GM23338 (cell line): ENCODE measurements around the gene TENT5C. TPM values are rescaled to one million over a fixed set of nuclear protein-coding genes. Genes with fewer than 3 reads are reported as not detected.

Experiments used
- ATAC-seq: fragments of 200-7000 bp; cut with Tn5 transposase; 3 replicates; pipeline ENCODE4 v1.9.1; 2020
- DNase-seq: peaks from one replicate; pipeline ENCODE4 v3.0.0-alpha.2; 2015; ENCODE audit warnings: low spot score
- H2AFZ ChIP-seq: fragments of 200-600 bp; sonication (generic); 2 replicates; pipeline ENCODE4 v1.8.0; 2016; ENCODE audit warnings: antibody characterized with exemption, mild to moderate bottlenecking, moderate library complexity
- H3F3A ChIP-seq: fragments of 200-600 bp; sonication (generic); replicated peaks from 2 replicates; pipeline ENCODE4 v1.8.0; 2017; ENCODE audit warnings: antibody characterized with exemption, mixed run types, low read depth
- H3K27ac ChIP-seq: fragments of 200-600 bp; sonication (generic); 2 replicates; pipeline ENCODE4 v1.6.1; 2016; ENCODE audit warnings: low read depth
- H3K27me3 ChIP-seq: fragments of 200-600 bp; sonication (generic); 2 replicates; pipeline ENCODE4 v1.8.0; 2016; ENCODE audit warnings: mild to moderate bottlenecking, mixed run types, moderate library complexity; ENCODE audit not compliant: insufficient read depth
- H3K36me3 ChIP-seq: fragments of 200-600 bp; sonication (generic); 2 replicates; pipeline ENCODE4 v1.8.0; 2016; ENCODE audit warnings: mild to moderate bottlenecking; ENCODE audit not compliant: insufficient read depth
- H3K4me1 ChIP-seq: fragments of 200-600 bp; sonication (generic); 2 replicates; pipeline ENCODE4 v1.8.0; 2016; ENCODE audit warnings: mild to moderate bottlenecking, moderate library complexity; ENCODE audit not compliant: insufficient read depth
- H3K4me2 ChIP-seq: fragments of 200-600 bp; sonication (generic); 2 replicates; pipeline ENCODE4 v1.7.1; 2017; ENCODE audit warnings: mixed run types
- H3K4me3 ChIP-seq: fragments of 200-600 bp; sonication (generic); 2 replicates; pipeline ENCODE4 v1.6.1; 2016; ENCODE audit warnings: mixed run types
- H3K79me2 ChIP-seq: fragments of 200-600 bp; sonication (generic); replicated peaks from 2 replicates; pipeline ENCODE4 v1.8.0; 2017; ENCODE audit warnings: mild to moderate bottlenecking; ENCODE audit not compliant: insufficient read depth
- H3K9me2 ChIP-seq: fragments of 200-600 bp; sonication (generic); 2 replicates; pipeline ENCODE4 v1.8.0; 2017; ENCODE audit not compliant: insufficient read depth
- H4K20me1 ChIP-seq: fragments of 200-600 bp; sonication (generic); replicated peaks from 2 replicates; pipeline ENCODE4 v1.8.0; 2017; ENCODE audit warnings: mild to moderate bottlenecking; ENCODE audit not compliant: insufficient read depth
- H3K27ac Mint-ChIP-seq: 2 replicates; pipeline ENCODE4 v1.8.0; 2020; ENCODE audit warnings: inconsistent platforms, mild to moderate bottlenecking, moderate library complexity, mixed read lengths
- H3K27me3 Mint-ChIP-seq: 3 replicates; pipeline ENCODE4 v1.8.0; 2022; ENCODE audit warnings: low read depth, mild to moderate bottlenecking, moderate library complexity, mixed read lengths, inconsistent platforms; ENCODE audit not compliant: insufficient read depth, poor library complexity
- H3K36me3 Mint-ChIP-seq: 3 replicates; pipeline ENCODE4 v1.8.0; 2021; ENCODE audit warnings: low read depth, mild to moderate bottlenecking, inconsistent platforms, moderate library complexity, mixed read lengths
- H3K4me1 Mint-ChIP-seq: 3 replicates; pipeline ENCODE4 v1.8.0; 2020; ENCODE audit warnings: mild to moderate bottlenecking, inconsistent platforms, mixed read lengths
- H3K4me3 Mint-ChIP-seq: 3 replicates; pipeline ENCODE4 v1.8.0; 2021; ENCODE audit warnings: moderate library complexity, mild to moderate bottlenecking, inconsistent platforms, mixed read lengths
- H3K9me3 Mint-ChIP-seq: 3 replicates; pipeline ENCODE4 v1.8.0; 2020; ENCODE audit warnings: moderate library complexity, mild to moderate bottlenecking, inconsistent platforms, mixed read lengths
- CREB1 ChIP-seq: fragments of 250-450 bp; sonication (Bioruptor Pico); IDR thresholded peaks from 2 replicates; pipeline ENCODE4 v1.5.0; 2020; ENCODE audit warnings: low read depth, mild to moderate bottlenecking, moderate library complexity
- ETS1 ChIP-seq: IDR thresholded peaks from 2 replicates; pipeline ENCODE4 v1.6.1; 2016; ENCODE audit warnings: antibody characterized with exemption
- EZH2 ChIP-seq: fragments of 200-600 bp; sonication (generic); IDR thresholded peaks from one replicate; pipeline ENCODE4 v1.8.0; 2017; ENCODE audit warnings: antibody characterized with exemption, mild to moderate bottlenecking, low read depth; ENCODE audit not compliant: unreplicated experiment
- EZH2phosphoT487 ChIP-seq: fragments of 200-600 bp; sonication (generic); IDR thresholded peaks from one replicate; pipeline ENCODE4 v1.8.1; 2018; ENCODE audit warnings: antibody characterized with exemption; ENCODE audit not compliant: unreplicated experiment
- JUNB ChIP-seq: IDR thresholded peaks from one replicate; pipeline ENCODE4 v1.6.1; 2016; ENCODE audit warnings: antibody characterized with exemption; ENCODE audit not compliant: unreplicated experiment
- NANOG ChIP-seq: IDR thresholded peaks from 2 replicates; pipeline ENCODE4 v1.6.1; 2016; ENCODE audit warnings: antibody characterized with exemption, borderline replicate concordance
- POLR2AphosphoS5 ChIP-seq: IDR thresholded peaks from 2 replicates; pipeline ENCODE4 v1.6.1; 2016; ENCODE audit warnings: antibody characterized with exemption, low read depth
- REST ChIP-seq: IDR thresholded peaks from one replicate; pipeline ENCODE4 v1.6.1; 2018; ENCODE audit warnings: antibody characterized with exemption; ENCODE audit not compliant: unreplicated experiment
- STAT1 ChIP-seq: IDR thresholded peaks from one replicate; pipeline ENCODE4 v1.6.1; 2016; ENCODE audit warnings: antibody characterized with exemption; ENCODE audit not compliant: unreplicated experiment
- ZNF114 ChIP-seq: fragments of 250-450 bp; sonication (Bioruptor Pico); IDR thresholded peaks from 2 replicates; pipeline ENCODE4 v1.5.0; 2020; ENCODE audit warnings: mild to moderate bottlenecking, moderate library complexity
- ZNF331 ChIP-seq: fragments of 250-450 bp; sonication (Bioruptor Pico); IDR thresholded peaks from 2 replicates; pipeline ENCODE4 v1.5.0; 2020; ENCODE audit warnings: low read depth, mild to moderate bottlenecking, moderate library complexity
- ZNF462 ChIP-seq: fragments of 250-450 bp; sonication (Bioruptor Pico); IDR thresholded peaks from 2 replicates; pipeline ENCODE4 v1.5.0; 2020; ENCODE audit warnings: mild to moderate bottlenecking, moderate library complexity
- polyA plus RNA-seq: library from polyadenylated mRNA; unstranded; fragments of >200 nt; fragmentation: Nextera tagmentation; extraction: Ambion mirVana; gene quantifications from 2 replicates; pipeline ENCODE4 v1.2.1, GENCODE V29; 2016
- total RNA-seq: library from RNA; depleted of rRNA; stranded (reverse); fragments of >200 nt; shearing (Covaris generic); gene quantifications from 2 replicates; pipeline ENCODE4 v1.2.3, GENCODE V29; 2014

The TENT5C gene
- total and polyA plus RNA-seq, 2 experiments from 2014 or later: 0.23 to 0.80 TPM

- no peak for TF ChIP-seq REST
- no peak for TF ChIP-seq ETS1
- no peak for TF ChIP-seq JUNB
- no peak for TF ChIP-seq CREB1
- no peak for TF ChIP-seq POLR2AphosphoS5
- no peak for TF ChIP-seq EZH2phosphoT487
Measured at GRCh38 chr1:117672756-117673155, 66.9 kb downstream of the TENT5C start (continued).

- Histone ChIP-seq H3K4me1 (no peaks in the 10 kb centered on the region), H3K79me2 (no peaks in the 10 kb centered on the region), H3K4me2 (no peak overlapping the region), H3K36me3 (no peaks in the 10 kb centered on the region), H4K20me1 (no peaks in the 10 kb centered on the region), H3K27me3 (no peaks in the 10 kb centered on the region), H3K27ac (no peak overlapping the region), H3F3A (no peaks in the 10 kb centered on the region), H3K4me3 (no peak overlapping the region), H3K9me2 (no peaks in the 10 kb centered on the region), H2AFZ (no peak overlapping the region)
- Mint-ChIP-seq H3K4me3 (no peak overlapping the region), H3K4me1 (peaks cover 21% of the 10 kb centered on the region), H3K27me3 (peaks cover 4% of the 10 kb centered on the region), H3K36me3 (no peaks in the 10 kb centered on the region), H3K9me3 (no peaks in the 10 kb centered on the region), H3K27ac (no peak overlapping the region)
- no peak for DNase-seq
- ATAC-seq: no peak
- TF ChIP-seq POLR2AphosphoS5: no peak
- no peak for TF ChIP-seq EZH2
- TF ChIP-seq ZNF331 (CRISPR knock-in tag): no peak
- no peak for TF ChIP-seq JUNB
- TF ChIP-seq STAT1: no peak
- no peak for TF ChIP-seq NANOG
- TF ChIP-seq ZNF462: no peak
- TF ChIP-seq REST: no peak
- TF ChIP-seq ZNF114 (CRISPR knock-in tag): no peak
Measured at GRCh38 chr1:117673405-117673804, 67.6 kb downstream of the TENT5C start.
